Nephron progenitor cell (in vitro differentiated cells): ENCODE data around the gene CACNA2D3.

Source experiments
- DNase-seq: peaks from one replicate; pipeline ENCODE4 v3.0.0; 2021
- H3K27ac Mint-ChIP-seq: 2 replicates; pipeline ENCODE4 v1.8.0; 2021; ENCODE audit warnings: mild to moderate bottlenecking, moderate library complexity, mixed read lengths
- H3K27me3 Mint-ChIP-seq: 2 replicates; pipeline ENCODE4 v1.8.0; 2021; ENCODE audit warnings: mild to moderate bottlenecking, low read depth, mixed read lengths; ENCODE audit not compliant: poor library complexity
- H3K36me3 Mint-ChIP-seq: 2 replicates; pipeline ENCODE4 v1.8.0; 2021; ENCODE audit warnings: low read depth, mixed read lengths
- H3K4me1 Mint-ChIP-seq: 2 replicates; pipeline ENCODE4 v1.8.0; 2021; ENCODE audit warnings: mixed read lengths
- H3K4me3 Mint-ChIP-seq: 2 replicates; pipeline ENCODE4 v1.8.0; 2021; ENCODE audit warnings: mild to moderate bottlenecking, moderate library complexity, mixed read lengths
- H3K9me3 Mint-ChIP-seq: 2 replicates; pipeline ENCODE4 v1.8.0; 2021; ENCODE audit warnings: mild to moderate bottlenecking, moderate library complexity, mixed read lengths
- CTCF ChIP-seq: fragments of 200-600 bp; sonication (generic); IDR thresholded peaks from 2 replicates; pipeline ENCODE4 v1.5.0; 2021; ENCODE audit warnings: antibody characterized with exemption

The CACNA2D3 gene

DNA sequence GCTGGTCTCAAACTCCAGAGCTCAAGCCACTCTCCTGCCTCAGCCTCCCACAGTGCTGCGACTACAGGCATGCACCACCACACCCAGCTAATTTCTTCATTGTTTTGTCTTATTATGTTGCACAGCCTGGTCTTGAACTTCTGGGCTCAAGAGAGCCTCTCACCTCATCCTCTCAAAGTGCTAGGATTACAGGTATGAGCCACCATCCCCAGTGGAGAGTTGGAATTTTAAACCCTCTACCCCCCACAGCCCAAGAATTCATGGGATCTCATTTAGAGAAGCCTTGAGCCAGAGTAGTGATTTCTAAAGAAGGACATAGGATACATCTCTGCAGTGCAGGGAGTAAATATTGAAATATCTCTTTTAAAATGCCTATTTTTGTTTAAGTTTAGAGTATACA, 221.1 kb downstream of the CACNA2D3 start:
- TF ChIP-seq CTCF = no peak
- Mint-ChIP-seq H3K27ac (peak overlapping the region; percentile 41), H3K4me3 (peak overlapping the region; percentile 35), H3K4me1 (peaks cover 74% of the 10 kb centered on the region), H3K27me3 (no peaks in the 10 kb centered on the region), H3K36me3 (no peaks in the 10 kb centered on the region), H3K9me3 (no peaks in the 10 kb centered on the region)
- no peak for DNase-seq

- Mint-ChIP-seq H3K9me3 (no peaks in the 10 kb centered on the region), H3K4me3 (peak overlapping the region; percentile 52), H3K4me1 (peaks cover 76% of the 10 kb centered on the region), H3K27me3 (no peaks in the 10 kb centered on the region), H3K27ac (peak overlapping the region; percentile 83), H3K36me3 (no peaks in the 10 kb centered on the region)
- no peak for TF ChIP-seq CTCF
- no peak for DNase-seq
Observed at GRCh38 chr3:54344601-54345231, 222.4 kb downstream of the CACNA2D3 start.

DNA sequence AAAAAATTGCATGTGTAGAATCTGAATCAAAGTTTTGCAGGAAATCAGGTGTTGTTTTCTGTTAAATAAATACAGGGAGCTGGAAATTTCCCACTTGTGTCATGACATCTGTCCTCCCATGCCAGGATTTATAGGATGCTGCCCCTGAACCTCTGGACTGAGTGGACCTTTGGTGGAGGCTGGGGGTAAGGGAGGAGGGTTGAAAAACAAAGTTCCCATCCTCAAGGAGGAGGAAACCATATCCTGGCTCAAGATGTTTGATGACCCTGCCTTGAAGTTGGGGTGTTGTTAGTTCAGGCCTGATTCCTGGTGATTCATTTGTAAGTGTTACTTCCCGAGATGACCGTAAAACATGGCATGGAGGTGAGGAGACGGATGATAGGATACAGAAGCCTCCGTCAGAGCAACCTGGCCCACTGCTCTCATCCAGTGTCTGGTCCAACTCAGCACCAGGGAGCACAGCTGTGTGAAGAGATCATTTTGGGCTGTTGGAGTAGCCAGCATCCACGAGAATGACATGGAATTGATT, 223.6 kb downstream of the CACNA2D3 start:
- Mint-ChIP-seq H3K4me1 (peaks cover 78% of the 10 kb centered on the region), H3K36me3 (no peaks in the 10 kb centered on the region), H3K27me3 (no peaks in the 10 kb centered on the region), H3K27ac (peak overlapping the region; percentile 83), H3K9me3 (no peaks in the 10 kb centered on the region), H3K4me3 (no peak overlapping the region)
- peak; percentile 13 for DNase-seq
- no peak for TF ChIP-seq CTCF

DNA sequence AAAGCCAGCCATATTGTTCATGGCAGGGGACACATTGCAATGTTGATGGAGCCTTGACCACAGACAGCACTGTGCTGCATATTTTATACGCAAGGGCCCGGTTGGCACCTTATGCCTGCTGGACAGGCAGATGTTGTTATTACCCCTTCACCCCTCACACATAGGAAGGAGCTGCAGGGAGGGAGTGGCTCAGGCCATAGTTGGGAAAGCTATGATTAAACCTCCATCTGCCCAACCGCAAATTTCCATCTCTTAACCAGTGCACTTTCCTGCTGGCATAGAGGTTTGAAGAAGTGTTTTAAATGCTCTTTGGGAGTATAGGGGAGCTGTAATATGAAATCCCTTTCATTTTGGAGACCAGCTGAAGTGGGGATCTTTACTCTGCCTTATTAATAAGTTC, 224.7 kb downstream of the CACNA2D3 start:
- no peak overlapping the region for H3K27ac Mint-ChIP-seq
- no peak overlapping the region for H3K4me3 Mint-ChIP-seq
- H3K9me3 Mint-ChIP-seq = no peaks in the 10 kb centered on the region
- no peaks in the 10 kb centered on the region for H3K36me3 Mint-ChIP-seq
- H3K4me1 Mint-ChIP-seq = peaks cover 84% of the 10 kb centered on the region
- TF ChIP-seq CTCF = no peak
- H3K27me3 Mint-ChIP-seq = peaks cover 2% of the 10 kb centered on the region
- DNase-seq = no peak

- Mint-ChIP-seq H3K4me3 (no peak overlapping the region), H3K9me3 (no peaks in the 10 kb centered on the region), H3K27me3 (peaks cover 2% of the 10 kb centered on the region), H3K4me1 (peaks cover 84% of the 10 kb centered on the region), H3K27ac (no peak overlapping the region), H3K36me3 (no peaks in the 10 kb centered on the region)
- DNase-seq = no peak
- no peak for TF ChIP-seq CTCF
Observed at GRCh38 chr3:54347933-54348332, 225.6 kb downstream of the CACNA2D3 start.

DNA sequence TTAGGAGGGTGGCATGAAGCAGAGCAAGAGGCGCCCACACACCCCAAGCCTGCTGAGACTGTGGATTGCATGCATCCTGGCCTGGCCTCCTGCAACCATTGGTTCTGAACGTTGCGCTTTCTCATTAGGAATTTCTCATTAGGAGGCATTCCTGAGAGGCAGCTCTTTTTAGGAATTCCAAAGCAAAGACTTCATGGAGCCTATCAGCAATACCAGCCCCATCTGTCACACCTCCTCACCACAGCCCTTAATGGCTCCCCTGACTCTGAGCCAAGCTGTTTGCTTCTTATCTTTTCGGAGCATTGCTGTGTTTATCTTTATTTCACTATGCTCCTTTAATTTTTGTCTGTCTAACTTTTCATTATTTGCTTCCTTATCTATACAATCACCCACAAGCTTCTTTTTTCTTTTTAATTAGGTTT, 226.9 kb downstream of the CACNA2D3 start:
- Mint-ChIP-seq H3K4me1 (peaks cover 85% of the 10 kb centered on the region), H3K27ac (peak overlapping the region; percentile 52), H3K27me3 (peaks cover 2% of the 10 kb centered on the region), H3K36me3 (no peaks in the 10 kb centered on the region), H3K9me3 (no peaks in the 10 kb centered on the region), H3K4me3 (peak overlapping the region; percentile 47)
- no peak for DNase-seq
- TF ChIP-seq CTCF = no peak
